H1 (cell line): ENCODE results near the gene MXD3.

Experiments
- POLR2A ChIP-seq, 2 experiments: IDR thresholded peaks; 1 replicate in 1 of 2; 2 replicates in 1 of 2; pipeline ENCODE4 v1.6.1; 2011; ENCODE audit warnings: low read depth in 2 of 2, low read length in 2 of 2, mild to moderate bottlenecking in 2 of 2; ENCODE audit errors: control extremely low read depth in 1 of 2
- RFX5 ChIP-seq: IDR thresholded peaks from 2 replicates; pipeline ENCODE4 v1.6.1; 2011; ENCODE audit warnings: low read depth, low read length, improper control_type of control experiment, borderline replicate concordance

DNA sequence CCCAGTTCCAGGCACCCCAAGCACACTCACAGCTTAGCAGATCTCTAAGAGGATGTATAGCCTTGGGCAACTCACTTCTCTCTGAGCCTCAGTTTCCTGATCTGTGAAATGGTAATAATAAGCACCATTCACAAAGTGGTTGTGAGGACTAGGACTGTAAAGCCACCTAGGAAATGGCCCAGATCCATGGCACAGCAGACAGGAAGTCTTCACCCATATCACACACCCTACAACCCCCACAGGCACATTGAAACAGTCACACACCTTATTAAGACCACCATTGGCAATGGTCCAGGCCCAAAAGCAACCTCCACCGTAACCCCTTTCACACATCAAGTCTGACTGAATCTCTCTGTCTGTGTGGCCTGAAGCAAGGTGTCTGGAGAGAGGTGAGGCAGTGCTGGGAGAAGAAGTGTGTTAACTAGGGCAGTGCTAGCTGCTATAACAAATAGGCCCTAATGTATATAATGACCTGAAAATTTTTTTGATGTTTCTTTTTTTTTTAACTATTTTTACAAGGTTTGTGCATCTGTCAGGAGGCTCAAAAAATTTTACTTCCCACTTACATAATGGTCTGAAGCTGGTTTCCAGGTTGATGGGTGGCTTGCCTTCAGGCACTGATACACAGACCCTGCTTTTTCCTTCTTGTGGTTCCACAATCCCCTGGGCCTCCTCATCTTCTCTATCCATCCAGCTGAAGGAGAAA lies 43.6 kb upstream of the MXD3 start:
- TF ChIP-seq RFX5, result no peak
- TF ChIP-seq POLR2A (IDR thresholded peaks at IDR 0.05; ENCODE audit: control extremely low read depth in 1 of 2, low read depth in 2 of 2, low read length in 2 of 2), result no peak
